HCT116 (cell line): ENCODE data around the gene C11orf52. TPM values are rescaled to one million over a fixed set of nuclear protein-coding genes. Genes with fewer than 3 reads are reported as not detected.

Experiments
- ATAC-seq: fragments of 200-7000 bp; cut with Tn5 transposase; 2 replicates; pipeline ENCODE4 v1.9.1; 2020; ENCODE audit warnings: mild to moderate bottlenecking, moderate library complexity
- BruUV-seq: library from RNA; stranded (reverse); fragments of 400-500 nt; replicated peaks from 2 replicates; lab custom pipeline; 2021; lab: Mats Ljungman, UMichigan
- CTCF ChIA-PET: fragments of 300-600 bp; sonication (Branson Sonifier 250); formaldehyde crosslinking; loops from one replicate; lab custom pipeline; 2021; ENCODE audit warnings: antibody characterized with exemption; lab: Charles Lee
- POLR2A ChIA-PET: fragments of 300-600, 350-600 bp; sonication (Branson Sonifier 250); formaldehyde crosslinking; loops from one replicate; lab custom pipeline; 2021; ENCODE audit warnings: antibody characterized with exemption; lab: Charles Lee
- RAD21 ChIA-PET, 2 experiments: fragments of 300-600 bp; sonication (Branson Sonifier 250); formaldehyde crosslinking; loops; one replicate each; lab custom pipeline; 2023; ENCODE audit warnings: low total read pairs in 2 of 2; ENCODE audit not compliant: uncharacterized antibody in 2 of 2, unreplicated experiment in 2 of 2, low non-redundant PET in 1 of 2; lab: Charles Lee
- DNase-seq: peaks from one replicate; pipeline ENCODE4 v3.0.0-alpha.2; 2010; ENCODE audit warnings: low read depth, low spot score
- H2AFZ ChIP-seq: fragments of 200-600 bp; shearing (Covaris generic), sonication (generic); 2 replicates; pipeline ENCODE4 v1.6.1; 2017; ENCODE audit warnings: low read depth, mixed run types, mixed read lengths, antibody characterized with exemption, low read length; ENCODE audit not compliant: poor library complexity, severe bottlenecking
- H3K27ac ChIP-seq: 2 replicates; pipeline ENCODE4 v1.5.1; 2012; ENCODE audit warnings: low read depth, low read length
- H3K27me3 ChIP-seq: fragments of 200-600 bp; sonication (generic); 2 replicates; pipeline ENCODE4 v1.6.1; 2016; ENCODE audit warnings: mixed run types, low read length, mixed read lengths; ENCODE audit not compliant: insufficient read depth
- H3K36me3 ChIP-seq, 2 experiments: fragments of 200-500 bp in 1 of 2; fragments of 200-600 bp in 1 of 2; sonication (Bioruptor generic) in 1 of 2; sonication (generic) in 1 of 2; 2 replicates each; pipeline versions ENCODE4 v1.5.1 to v1.6.1; 2014 to 2016; ENCODE audit warnings: low read length in 2 of 2, inconsistent platforms in 1 of 2, mixed read lengths in 1 of 2, mixed run types in 1 of 2; ENCODE audit not compliant: insufficient read depth in 2 of 2, control insufficient read depth in 1 of 2
- H3K4me1 ChIP-seq, 2 experiments: fragments of 200-600 bp in 1 of 2; sonication (generic) in 1 of 2; 2 replicates each; pipeline versions ENCODE4 v1.5.1 to v1.6.1; 2012 to 2017; ENCODE audit warnings: low read length in 2 of 2, inconsistent platforms in 1 of 2, mild to moderate bottlenecking in 1 of 2, mixed read lengths in 1 of 2, mixed run types in 1 of 2, moderate library complexity in 1 of 2; ENCODE audit not compliant: insufficient read depth in 2 of 2, control insufficient read depth in 1 of 2
- H3K4me2 ChIP-seq: fragments of 200-600 bp; sonication (generic); 2 replicates; pipeline ENCODE4 v1.6.1; 2017; ENCODE audit warnings: mixed run types, low read length, mixed read lengths
- H3K4me3 ChIP-seq, 2 experiments: fragments of 200-600 bp in 1 of 2; sonication (generic) in 1 of 2; replicated peaks in 1 of 2; 2 replicates each; pipeline ENCODE4 v1.5.1; 2011 to 2016; ENCODE audit warnings: low read length in 2 of 2, control low read depth in 1 of 2, low read depth in 1 of 2, mild to moderate bottlenecking in 1 of 2, mixed read lengths in 1 of 2, mixed run types in 1 of 2
- H3K79me2 ChIP-seq: fragments of 200-600 bp; sonication (generic); 2 replicates; pipeline ENCODE4 v1.6.1; 2017; ENCODE audit warnings: mild to moderate bottlenecking, mixed run types, low read length, moderate library complexity, mixed read lengths; ENCODE audit not compliant: insufficient read depth
- H3K9ac ChIP-seq: fragments of 200-600 bp; sonication (generic); 2 replicates; pipeline ENCODE4 v1.6.1; 2016; ENCODE audit warnings: low read length, mixed read lengths
- H3K9me2 ChIP-seq: fragments of 200-600 bp; sonication (generic), shearing (Covaris generic); 2 replicates; pipeline ENCODE4 v1.6.1; 2017; ENCODE audit warnings: mixed run types, mild to moderate bottlenecking, moderate library complexity; ENCODE audit not compliant: insufficient read depth
- H3K9me3 ChIP-seq, 2 experiments: fragments of 200-500 bp in 1 of 2; fragments of 200-600 bp in 1 of 2; sonication (Bioruptor generic) in 1 of 2; sonication (generic) in 1 of 2; 2 replicates each; pipeline ENCODE4 v1.6.1; 2014 to 2017; ENCODE audit warnings: low read length in 2 of 2, mixed read lengths in 2 of 2, inconsistent platforms in 1 of 2, low read depth in 1 of 2, mild to moderate bottlenecking in 1 of 2, mixed run types in 1 of 2, moderate library complexity in 1 of 2; ENCODE audit not compliant: control insufficient read depth in 1 of 2, insufficient read depth in 1 of 2
- H4K20me1 ChIP-seq: fragments of 200-600 bp; sonication (generic), shearing (Covaris generic); 2 replicates; pipeline ENCODE4 v1.6.1; 2017; ENCODE audit warnings: mixed run types, mild to moderate bottlenecking, moderate library complexity; ENCODE audit not compliant: insufficient read depth
- ATF3 ChIP-seq: IDR thresholded peaks from 2 replicates; pipeline ENCODE4 v1.6.1; 2012
- CEBPB ChIP-seq: IDR thresholded peaks from 2 replicates; pipeline ENCODE4 v1.6.1; 2012; ENCODE audit warnings: low read depth
- CTCF ChIP-seq, 3 experiments: fragments of 200-600 bp in 1 of 3; sonication (generic) in 1 of 3; IDR thresholded peaks in 2 of 3; conservative IDR thresholded peaks in 1 of 3; 2 replicates each; pipeline ENCODE4 v1.5.1; 2012 to 2017; ENCODE audit warnings: low read depth in 2 of 3, low read length in 2 of 3, antibody characterized with exemption in 1 of 3, borderline replicate concordance in 1 of 3, control low read depth in 1 of 3, mild to moderate bottlenecking in 1 of 3, mixed read lengths in 1 of 3, mixed run types in 1 of 3, moderate library complexity in 1 of 3; ENCODE audit not compliant: insufficient read depth in 1 of 3
- EZH2 ChIP-seq: fragments of 200-600 bp; sonication (generic); IDR thresholded peaks from 2 replicates; pipeline ENCODE4 v1.6.1; 2017; ENCODE audit warnings: antibody characterized with exemption, mixed run types
- JUND ChIP-seq: IDR thresholded peaks from 2 replicates; pipeline ENCODE4 v1.6.1; 2012
- RAD21 ChIP-seq: IDR thresholded peaks from 2 replicates; pipeline ENCODE4 v1.6.1; 2012; ENCODE audit warnings: low read depth, mild to moderate bottlenecking
- REST ChIP-seq: IDR thresholded peaks from 2 replicates; pipeline ENCODE4 v1.6.1; 2012; ENCODE audit warnings: low read depth
- TCF7L2 ChIP-seq: IDR thresholded peaks from 2 replicates; pipeline ENCODE4 v1.7.0; 2011; ENCODE audit warnings: borderline replicate concordance, inconsistent platforms; ENCODE audit not compliant: insufficient read depth, insufficient read length; ENCODE audit errors: extremely low read depth
- YY1 ChIP-seq: IDR thresholded peaks from 2 replicates; pipeline ENCODE4 v1.6.1; 2011; ENCODE audit warnings: low read length, low read depth, moderate library complexity, mild to moderate bottlenecking; ENCODE audit not compliant: insufficient replicate concordance; ENCODE audit errors: extremely low read depth
- intact Hi-C: fragments of 100-400 bp; cut with micrococcal nuclease; formaldehyde crosslinking; loops from 2 replicates; pipeline ENCODE4 v1.10.0; 2022
- total RNA-seq: library from RNA; stranded (reverse); gene quantifications from one replicate; pipeline ENCODE4 v1.2.1, GENCODE V29; 2021; ENCODE audit not compliant: unreplicated experiment
- TF ChIP-seq, protein P1 (sequence below): IDR thresholded peaks from 2 replicates; pipeline ENCODE4 v1.6.1; 2011; ENCODE audit warnings: mild to moderate bottlenecking, low read length, moderate library complexity; ENCODE audit not compliant: insufficient replicate concordance; ENCODE audit errors: extremely low read depth

The C11orf52 gene
- total RNA-seq, 1 experiment from 2014 or later = 4.6 TPM

DNA sequence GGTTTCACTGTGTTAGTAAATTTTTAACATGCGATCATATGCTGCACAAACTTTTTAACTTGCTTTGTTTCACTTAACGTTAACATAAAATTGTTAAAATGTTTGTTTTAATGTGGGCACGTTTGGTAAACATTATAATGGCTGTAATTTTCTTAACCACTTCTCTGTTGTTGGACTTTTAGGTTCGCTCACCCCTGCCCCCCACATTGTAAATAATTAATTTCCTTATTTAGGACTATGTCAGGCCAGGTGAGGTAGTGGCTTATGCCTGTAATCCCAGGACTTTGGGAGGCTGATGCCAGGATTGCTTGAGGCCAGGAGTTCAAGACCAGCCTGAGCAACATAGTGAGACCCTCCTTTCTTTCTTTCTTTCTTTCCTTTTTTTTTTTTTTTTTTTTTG, 11.8 kb downstream of the C11orf52 start (continued):
- TF ChIP-seq, protein P1, sequence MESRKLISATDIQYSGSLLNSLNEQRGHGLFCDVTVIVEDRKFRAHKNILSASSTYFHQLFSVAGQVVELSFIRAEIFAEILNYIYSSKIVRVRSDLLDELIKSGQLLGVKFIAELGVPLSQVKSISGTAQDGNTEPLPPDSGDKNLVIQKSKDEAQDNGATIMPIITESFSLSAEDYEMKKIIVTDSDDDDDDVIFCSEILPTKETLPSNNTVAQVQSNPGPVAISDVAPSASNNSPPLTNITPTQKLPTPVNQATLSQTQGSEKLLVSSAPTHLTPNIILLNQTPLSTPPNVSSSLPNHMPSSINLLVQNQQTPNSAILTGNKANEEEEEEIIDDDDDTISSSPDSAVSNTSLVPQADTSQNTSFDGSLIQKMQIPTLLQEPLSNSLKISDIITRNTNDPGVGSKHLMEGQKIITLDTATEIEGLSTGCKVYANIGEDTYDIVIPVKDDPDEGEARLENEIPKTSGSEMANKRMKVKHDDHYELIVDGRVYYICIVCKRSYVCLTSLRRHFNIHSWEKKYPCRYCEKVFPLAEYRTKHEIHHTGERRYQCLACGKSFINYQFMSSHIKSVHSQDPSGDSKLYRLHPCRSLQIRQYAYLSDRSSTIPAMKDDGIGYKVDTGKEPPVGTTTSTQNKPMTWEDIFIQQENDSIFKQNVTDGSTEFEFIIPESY = no peak
- TF ChIP-seq TCF7L2 (no peak), JUND (no peak), ATF3 (no peak), EZH2 (no peak), YY1 (no peak), CTCF (IDR thresholded peaks at IDR 0.05 in 2 of 3, conservative IDR thresholded peaks at IDR 0.05 in 1 of 3; ENCODE audit: borderline replicate concordance in 1 of 3, insufficient read depth in 1 of 3, low read depth in 2 of 3, low read length in 2 of 3) (no peak)

DNA sequence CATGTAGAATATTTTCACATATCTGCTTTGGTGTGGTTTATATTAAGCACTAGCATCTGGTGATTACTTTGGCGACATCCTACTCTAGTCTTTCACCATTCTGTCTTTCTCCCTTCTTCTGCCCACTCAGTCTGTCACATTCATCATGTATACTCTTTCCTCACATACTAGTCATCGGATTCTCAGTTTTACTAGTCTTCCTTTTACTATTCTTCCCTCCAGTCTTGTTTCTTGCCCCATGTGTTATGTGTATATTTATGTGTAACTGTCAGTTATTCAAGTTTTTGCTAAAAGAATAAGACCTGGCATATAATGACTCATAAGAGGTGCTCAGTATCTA, 13.9 kb downstream of the C11orf52 start:
- no TSS peak for BruUV-seq
- no peaks in the 10 kb centered on the region for H3K79me2 ChIP-seq
- TF ChIP-seq CEBPB (no peak), RAD21 (no peak), REST (no peak), JUND (no peak)
- intact Hi-C loops = loop anchor here (1.0 to 5.0 kb wide), 3 partner anchors 155 to 348 kb away; partner anchors contain the start of genes BCO2, SDHD and TIMM8B
- H2AFZ ChIP-seq = no peak overlapping the region
- H3K27me3 ChIP-seq = no peaks in the 10 kb centered on the region
- CTCF ChIA-PET = interaction anchor here (1.5 to 2.0 kb wide), 3 partner anchors 8 to 63 kb away, joined by 3 to 42 read pairs (median 10); no protein-coding TSS in a partner anchor
- H3K27ac ChIP-seq = no peak overlapping the region
- H3K36me3 ChIP-seq = no peaks in the 10 kb centered on the region
- RAD21 ChIA-PET = no interaction called here
- H3K9me2 ChIP-seq = no peaks in the 10 kb centered on the region
- no peak overlapping the region for H3K4me2 ChIP-seq
- DNase-seq (no peak), ATAC-seq (no peak)
- no peaks in the 10 kb centered on the region for H4K20me1 ChIP-seq
- POLR2A ChIA-PET = no interaction called here
- no peaks in the 10 kb centered on the region for H3K9me3 ChIP-seq
- H3K4me1 ChIP-seq = peaks cover 8 to 20% of the 10 kb centered on the region in 2 experiments; a peak in 3 of 4 replicates
- H3K9ac ChIP-seq = no peak overlapping the region
- no peak overlapping the region for H3K4me3 ChIP-seq
